ENCODE data around the gene ADGRG3.

DNA sequence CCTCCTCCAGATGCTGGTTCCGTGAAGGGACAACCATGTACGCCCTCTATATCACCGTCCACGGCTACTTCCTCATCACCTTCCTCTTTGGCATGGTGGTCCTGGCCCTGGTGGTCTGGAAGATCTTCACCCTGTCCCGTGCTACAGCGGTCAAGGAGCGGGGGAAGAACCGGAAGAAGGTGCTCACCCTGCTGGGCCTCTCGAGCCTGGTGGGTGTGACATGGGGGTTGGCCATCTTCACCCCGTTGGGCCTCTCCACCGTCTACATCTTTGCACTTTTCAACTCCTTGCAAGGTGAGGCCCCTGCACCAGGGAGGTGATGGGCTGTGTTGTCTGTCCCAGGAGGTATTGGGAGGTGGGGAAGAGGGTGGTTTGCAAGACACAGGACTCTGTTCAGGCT is 17.5 kb downstream of the ADGRG3 start:
- no peak for TF ChIP-seq POLR2AphosphoS5 (IDR thresholded peaks at IDR 0.05; ENCODE audit: low read depth, low read length)
- TF ChIP-seq POLR2A (IDR thresholded peaks at IDR 0.05; ENCODE audit: low read depth, low read length) = no peak

Data from GM12892 (cell line).